GM19324 (cell line): ENCODE results near the gene CDH4.

Source experiments
- ATAC-seq: cut with Tn5 transposase; IDR thresholded peaks from one replicate; pipeline ENCODE4 v1.9.1; 2021; ENCODE audit warnings: mild to moderate bottlenecking, moderate library complexity; ENCODE audit not compliant: unreplicated experiment, low FRiP score

CDH4 gene

GRCh38 chr20:61762167-61762710, 510.2 kb downstream of the CDH4 start:
- ATAC-seq, result no peak

DNA sequence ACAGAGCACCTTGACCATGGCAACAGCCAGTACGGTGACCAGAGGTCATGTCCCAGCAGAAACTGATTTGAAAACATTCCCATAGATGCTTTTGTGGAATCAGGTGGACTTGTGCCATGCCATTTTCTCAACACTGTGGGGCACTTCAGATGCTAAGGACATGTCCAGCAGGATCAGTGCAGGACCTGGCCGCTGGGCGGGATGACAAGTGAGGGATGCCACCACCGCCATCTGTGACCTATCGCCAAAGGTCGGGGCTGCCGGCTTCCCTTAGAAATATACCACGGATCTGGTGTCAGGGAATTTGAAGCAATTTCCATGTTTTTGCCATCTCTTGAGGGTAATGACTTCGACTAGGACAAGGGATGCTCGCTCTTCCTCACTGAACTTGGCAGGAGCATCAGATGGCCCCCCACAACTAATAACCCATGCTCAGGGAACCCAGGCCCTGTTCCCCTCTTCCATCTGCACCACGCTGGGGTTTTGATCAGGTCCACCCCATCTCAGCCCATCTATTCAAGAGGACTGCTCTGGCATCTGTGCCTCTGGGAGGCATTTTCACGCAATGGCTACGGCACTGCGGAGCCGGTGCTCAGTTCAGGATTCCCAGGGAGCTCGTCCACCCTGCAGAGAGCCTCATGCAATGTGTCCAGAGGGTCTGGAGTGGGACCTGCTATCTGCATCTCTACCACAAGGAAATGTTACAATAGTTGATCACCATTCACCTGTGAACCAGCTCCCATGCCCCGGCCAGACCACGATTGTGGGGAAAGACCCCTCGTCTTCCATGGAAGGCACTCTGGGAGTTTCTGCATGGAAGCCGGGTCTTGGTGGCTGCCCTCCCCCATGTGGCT, 511.1 kb downstream of the CDH4 start:
- ATAC-seq, result no peak

DNA sequence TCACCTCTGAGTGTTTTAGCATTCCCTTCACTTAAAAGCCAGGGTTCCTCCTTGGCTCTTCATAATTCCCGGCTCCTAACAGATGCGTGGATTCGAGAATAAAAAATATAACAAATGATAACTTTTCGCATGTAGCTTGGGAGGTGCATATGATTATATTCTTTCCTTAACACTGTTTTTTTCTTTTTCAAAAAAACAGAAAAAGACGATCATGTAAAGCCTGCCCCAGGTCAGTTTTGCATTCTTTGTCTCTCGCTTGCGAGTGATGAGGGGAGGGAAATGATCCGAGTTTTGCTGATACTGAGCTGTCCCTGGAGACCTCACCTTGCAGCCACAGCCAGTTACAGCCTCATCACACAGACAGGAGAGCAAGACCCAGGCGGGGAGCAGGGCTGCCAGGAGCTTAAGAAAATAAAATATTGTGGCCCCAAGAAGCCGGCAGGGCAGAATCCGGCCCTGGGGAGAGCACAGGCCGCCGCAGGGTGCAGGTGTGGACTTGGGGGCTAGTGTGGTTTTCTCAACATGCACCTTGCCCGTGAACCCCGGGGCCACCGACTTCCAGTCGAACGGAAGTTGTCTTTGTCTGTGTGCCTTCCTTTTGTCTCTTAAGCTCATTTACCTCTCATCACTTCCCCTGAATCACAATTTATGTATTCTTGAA, 511.8 kb downstream of the CDH4 start:
- no peak for ATAC-seq

DNA sequence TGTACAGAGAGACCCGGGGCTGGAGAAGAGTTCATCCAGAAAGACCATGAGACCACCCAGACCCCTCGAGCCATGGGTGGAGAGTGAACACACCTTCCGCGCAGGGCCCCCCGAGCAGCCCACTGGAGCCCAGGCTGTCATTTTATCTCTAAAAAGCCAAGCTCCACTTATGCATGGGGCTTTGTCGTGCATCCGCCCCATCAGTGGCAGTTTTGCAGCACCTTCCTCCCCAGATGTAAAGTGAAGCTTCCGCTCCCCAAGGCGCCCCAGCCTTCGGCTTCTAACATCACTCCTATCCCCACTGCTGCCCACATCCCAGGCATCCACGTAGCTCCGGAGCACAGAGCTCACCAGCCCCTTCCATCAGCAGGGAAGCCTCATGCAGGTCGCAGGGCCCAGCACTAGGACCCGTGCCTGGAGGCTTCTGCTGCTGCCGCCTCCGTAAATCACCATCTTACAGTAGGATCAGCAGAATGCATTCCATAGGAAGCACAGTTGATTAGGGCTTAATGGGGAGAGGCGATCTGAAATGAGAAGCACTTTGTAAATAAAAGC, 512.5 kb downstream of the CDH4 start:
- no peak for ATAC-seq

- no peak for ATAC-seq
Measured at GRCh38 chr20:61765081-61765870, 513.2 kb downstream of the CDH4 start.

GRCh38 chr20:61765871-61766654, 514.0 kb downstream of the CDH4 start:
- ATAC-seq, result no peak

- no peak for ATAC-seq
Measured at GRCh38 chr20:61766921-61767610, 515.0 kb downstream of the CDH4 start.

DNA sequence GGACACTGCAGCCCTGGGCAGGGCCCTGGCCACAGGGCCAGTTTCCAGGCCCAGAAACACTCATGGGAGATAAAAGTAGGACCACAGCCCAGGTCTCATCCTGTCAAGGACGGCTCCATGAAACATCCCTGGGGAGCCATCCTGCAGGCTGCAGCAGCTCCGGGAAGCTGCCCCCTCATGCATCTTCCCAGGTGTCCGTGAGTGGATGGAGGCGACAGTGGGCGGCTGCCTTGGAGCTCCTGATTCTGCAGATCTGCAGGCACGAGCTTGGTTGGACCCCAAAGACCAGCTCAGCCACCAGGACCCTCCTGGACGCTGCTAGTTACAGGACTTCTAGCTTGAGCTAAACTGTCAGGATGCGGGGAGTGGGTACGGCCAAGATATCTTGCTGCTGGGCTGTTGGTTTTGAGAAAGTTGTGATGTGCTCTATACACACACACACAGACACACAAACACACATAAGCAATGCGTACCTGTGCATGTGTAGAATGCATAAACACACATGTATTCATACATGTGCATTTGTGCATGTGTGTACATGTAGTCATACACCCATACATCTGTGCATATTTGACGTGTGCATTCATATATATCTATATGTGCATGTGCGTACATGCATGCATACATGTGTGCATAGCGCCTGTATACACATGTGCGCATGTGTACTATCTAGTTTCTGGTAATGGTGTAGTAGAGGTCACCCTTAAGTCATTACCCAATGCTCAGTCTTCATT, 515.9 kb downstream of the CDH4 start:
- ATAC-seq, result no peak

- no peak for ATAC-seq
Measured at GRCh38 chr20:61768571-61769285, 516.7 kb downstream of the CDH4 start.

DNA sequence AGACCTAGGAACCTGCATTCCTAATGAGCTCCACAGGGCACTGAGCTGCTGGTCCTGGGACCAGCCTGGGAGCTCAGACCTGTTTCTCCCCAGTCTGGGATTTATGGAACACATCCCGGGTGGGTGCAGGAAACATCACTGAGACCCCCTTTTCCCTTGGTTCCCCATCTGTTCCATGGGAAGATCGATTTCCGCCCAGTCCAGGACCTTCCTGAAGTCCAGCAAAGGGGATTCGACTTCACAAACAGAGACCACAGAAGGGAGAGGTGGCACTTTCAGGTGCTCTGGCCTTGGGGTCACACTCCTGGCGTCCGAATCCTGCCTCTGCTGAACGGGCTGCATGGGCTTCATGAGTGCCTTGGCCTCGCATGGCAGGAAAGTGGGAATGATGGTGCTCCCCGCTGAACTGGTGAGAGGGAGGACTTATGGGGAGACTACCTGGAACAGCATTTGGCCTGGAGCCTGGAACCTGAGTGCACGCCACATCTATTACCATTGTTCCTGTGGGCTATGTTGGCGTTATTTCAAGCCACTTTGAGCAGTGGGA, 517.3 kb downstream of the CDH4 start:
- ATAC-seq, result no peak

- no peak for ATAC-seq
Measured at GRCh38 chr20:61770113-61770585, 518.1 kb downstream of the CDH4 start.

DNA sequence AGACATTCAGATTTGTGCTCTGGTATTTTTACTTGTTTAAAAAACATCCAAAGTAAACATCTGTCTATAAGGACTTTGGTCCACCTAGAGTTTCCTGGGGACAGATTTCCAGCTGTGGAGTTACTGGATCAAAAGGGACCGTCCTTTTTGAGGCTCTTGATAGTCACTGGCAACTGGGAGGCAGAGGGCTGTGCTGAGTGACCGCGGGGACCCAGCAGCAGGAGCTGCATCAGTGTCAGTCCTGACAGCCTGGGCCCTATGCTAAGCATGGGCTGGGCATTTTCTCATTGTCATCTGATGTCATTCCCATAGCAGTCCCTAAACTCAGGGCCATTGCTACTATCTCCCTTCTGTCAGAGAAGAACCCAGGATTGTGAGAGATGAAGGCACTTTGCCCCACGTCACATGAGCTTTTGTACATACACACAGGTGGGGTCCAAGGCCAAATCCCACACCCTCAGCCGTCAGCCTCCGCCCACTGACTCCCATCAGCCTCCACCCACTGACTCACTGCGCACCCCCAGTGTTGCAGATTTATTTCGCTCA, 519.8 kb downstream of the CDH4 start:
- ATAC-seq, result no peak

- no peak for ATAC-seq
Measured at GRCh38 chr20:61772828-61773631, 521.0 kb downstream of the CDH4 start.

GRCh38 chr20:61773926-61774587, 522.0 kb downstream of the CDH4 start:
- ATAC-seq, result no peak

- ATAC-seq, result no peak
Measured at GRCh38 chr20:61775423-61775822, 523.4 kb downstream of the CDH4 start.

DNA sequence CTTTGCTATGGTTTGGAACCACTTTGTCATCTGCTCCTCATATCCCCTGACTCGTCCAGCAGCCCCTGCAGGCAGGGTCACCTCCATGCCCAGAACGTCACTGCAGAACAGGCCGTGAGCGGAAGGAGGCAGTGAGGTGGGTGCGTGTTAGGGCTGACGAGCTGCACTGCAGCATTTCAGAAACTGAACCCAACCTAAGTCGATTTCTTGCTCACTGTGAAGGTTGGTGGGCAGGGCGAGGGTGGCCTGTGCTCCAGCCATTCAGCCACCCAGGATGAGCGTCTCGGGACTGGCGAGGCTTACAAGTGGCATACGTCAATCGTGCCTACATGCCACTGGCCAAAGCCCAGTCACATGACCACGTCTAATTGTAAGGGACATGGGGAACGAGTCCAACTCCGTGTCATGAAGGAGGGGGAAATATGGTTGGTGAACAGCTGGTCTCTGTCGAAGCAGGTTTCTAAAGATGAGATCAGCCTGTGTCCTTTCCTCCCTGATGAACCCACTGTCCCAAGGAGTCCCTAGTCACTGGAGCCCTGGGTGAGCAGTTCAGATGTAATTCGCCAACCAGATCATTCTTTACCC, 524.5 kb downstream of the CDH4 start:
- ATAC-seq, result no peak
